ENCODE measurements around the gene EXOC3L2.

Gene EXOC3L2

GRCh38 chr19:45243144-45243732 lies 2.0 kb downstream of the EXOC3L2 start:
- Histone ChIP-seq H3K9ac (ENCODE audit: low read length) (no peak overlapping the region), H4K20me1 (ENCODE audit: insufficient read depth, low read length) (no peaks in the 10 kb centered on the region), H2AFZ (ENCODE audit: low read length) (no peak overlapping the region), H3K4me2 (ENCODE audit: low read depth, low read length) (no peak overlapping the region), H3K4me3 (ENCODE audit: low read length) (no peak overlapping the region), H3K27me3 (replicated peaks; ENCODE audit: insufficient read depth, low read length) (peaks cover 60% of the 10 kb centered on the region), H3K4me1 (ENCODE audit: low read length) (no peaks in the 10 kb centered on the region), H3K27ac (ENCODE audit: low read length) (no peak overlapping the region), H3K9me3 (replicated peaks; ENCODE audit: insufficient read depth, low read length) (no peaks in the 10 kb centered on the region), H3F3A (ENCODE audit: insufficient read depth, low read length) (no peaks in the 10 kb centered on the region), H3K9me2 (replicated peaks; ENCODE audit: insufficient read depth, low read length) (no peaks in the 10 kb centered on the region), H3K79me2 (ENCODE audit: low read length) (no peaks in the 10 kb centered on the region), H3K36me3 (replicated peaks; ENCODE audit: insufficient read depth, low read length) (no peaks in the 10 kb centered on the region)
- no peak for DNase-seq
- no peak for TF ChIP-seq CTCF (IDR thresholded peaks at IDR 0.05; ENCODE audit: low read length)
- TF ChIP-seq EZH2phosphoT487 (IDR thresholded peaks at IDR 0.05; ENCODE audit: low read length), result no peak
- TF ChIP-seq EZH2 (optimal IDR thresholded peaks at IDR 0.05; ENCODE audit: low read depth, low read length), result no peak

- peaks cover 82% of the 10 kb centered on the region for H3K27me3 ChIP-seq (replicated peaks; ENCODE audit: insufficient read depth, low read length)
- no peaks in the 10 kb centered on the region for H3K9me2 ChIP-seq (replicated peaks; ENCODE audit: insufficient read depth, low read length)
- H3K36me3 ChIP-seq (replicated peaks; ENCODE audit: insufficient read depth, low read length), result no peaks in the 10 kb centered on the region
- H3K27ac ChIP-seq (ENCODE audit: low read length), result no peak overlapping the region
- no peaks in the 10 kb centered on the region for H3F3A ChIP-seq (ENCODE audit: insufficient read depth, low read length)
- H3K4me3 ChIP-seq (ENCODE audit: low read length), result no peak overlapping the region
- no peaks in the 10 kb centered on the region for H4K20me1 ChIP-seq (ENCODE audit: insufficient read depth, low read length)
- H3K4me1 ChIP-seq (ENCODE audit: low read length), result no peaks in the 10 kb centered on the region
- no peak for TF ChIP-seq EZH2 (optimal IDR thresholded peaks at IDR 0.05; ENCODE audit: low read depth, low read length)
- TF ChIP-seq CTCF (IDR thresholded peaks at IDR 0.05; ENCODE audit: low read length), result no peak
- TF ChIP-seq EZH2phosphoT487 (IDR thresholded peaks at IDR 0.05; ENCODE audit: low read length), result no peak
- H3K4me2 ChIP-seq (ENCODE audit: low read depth, low read length), result no peak overlapping the region
- DNase-seq, result no peak
- no peak overlapping the region for H3K9ac ChIP-seq (ENCODE audit: low read length)
- H2AFZ ChIP-seq (ENCODE audit: low read length), result no peak overlapping the region
- no peaks in the 10 kb centered on the region for H3K79me2 ChIP-seq (ENCODE audit: low read length)
- H3K9me3 ChIP-seq (replicated peaks; ENCODE audit: insufficient read depth, low read length), result no peaks in the 10 kb centered on the region
Observed at GRCh38 chr19:45238556-45238955, 6.7 kb downstream of the EXOC3L2 start.

GRCh38 chr19:45235485-45235884 lies 9.7 kb downstream of the EXOC3L2 start:
- TF ChIP-seq CTCF (IDR thresholded peaks at IDR 0.05; ENCODE audit: low read length) (no peak), EZH2 (optimal IDR thresholded peaks at IDR 0.05; ENCODE audit: low read depth, low read length) (no peak), EZH2phosphoT487 (IDR thresholded peaks at IDR 0.05; ENCODE audit: low read length) (no peak)
- H3K9ac ChIP-seq (ENCODE audit: low read length), result no peak overlapping the region
- DNase-seq, result no peak
- H2AFZ ChIP-seq (ENCODE audit: low read length), result no peak overlapping the region
- H3K79me2 ChIP-seq (ENCODE audit: low read length), result no peaks in the 10 kb centered on the region
- H3K4me2 ChIP-seq (ENCODE audit: low read depth, low read length), result peak overlapping the region; percentile 21; the same call in 1 of the 2 replicates
- no peaks in the 10 kb centered on the region for H3K9me2 ChIP-seq (replicated peaks; ENCODE audit: insufficient read depth, low read length)
- no peaks in the 10 kb centered on the region for H3F3A ChIP-seq (ENCODE audit: insufficient read depth, low read length)
- H3K27ac ChIP-seq (ENCODE audit: low read length), result no peak overlapping the region
- no peaks in the 10 kb centered on the region for H3K4me1 ChIP-seq (ENCODE audit: low read length)
- no peaks in the 10 kb centered on the region for H4K20me1 ChIP-seq (ENCODE audit: insufficient read depth, low read length)
- H3K27me3 ChIP-seq (replicated peaks; ENCODE audit: insufficient read depth, low read length), result peaks cover 80% of the 10 kb centered on the region
- no peaks in the 10 kb centered on the region for H3K9me3 ChIP-seq (replicated peaks; ENCODE audit: insufficient read depth, low read length)
- H3K4me3 ChIP-seq (ENCODE audit: low read length), result peak overlapping the region; percentile 9; the same call in 1 of the 2 replicates
- H3K36me3 ChIP-seq (replicated peaks; ENCODE audit: insufficient read depth, low read length), result no peaks in the 10 kb centered on the region
